B cell (primary cell): ENCODE results near the gene BMP5. TPM values are rescaled to one million over a fixed set of nuclear protein-coding genes. Genes with fewer than 3 reads are reported as not detected.

Experiments
- ATAC-seq: fragments of 200-7000 bp; cut with Tn5 transposase; one replicate; pipeline ENCODE4 v1.10.0; 2021; ENCODE audit warnings: low read depth, mild to moderate bottlenecking, moderate number of reproducible peaks, moderate library complexity
- CTCF ChIA-PET: fragments of 350-600 bp; sonication (Branson Sonifier 250); formaldehyde crosslinking; loops from one replicate; lab custom pipeline; 2021; ENCODE audit warnings: antibody characterized with exemption, inconsistent platforms; lab: Charles Lee
- POLR2A ChIA-PET: fragments of 350-600 bp; sonication (Branson Sonifier 250); formaldehyde crosslinking; loops from one replicate; lab custom pipeline; 2021; ENCODE audit warnings: antibody characterized with exemption; lab: Charles Lee
- DNase-seq: peaks from one replicate; pipeline ENCODE4 v3.0.0; 2013
- H2AFZ ChIP-seq: 2 replicates; pipeline ENCODE4 v1.6.1; 2012; ENCODE audit warnings: mild to moderate bottlenecking, low read depth, low read length; ENCODE audit not compliant: insufficient read depth, poor library complexity, severe bottlenecking
- H3K27ac ChIP-seq, 2 donors: 1 replicate in 1 of 2; 2 replicates in 1 of 2; pipeline ENCODE4 v1.5.1; 2012 to 2013; ENCODE audit warnings: low read length in 2 of 2, mild to moderate bottlenecking in 2 of 2, moderate library complexity in 1 of 2
- H3K27me3 ChIP-seq, 4 experiments: fragments of 200-600 bp in 1 of 4; sonication (generic) in 1 of 4; replicated peaks in 1 of 4; 1 replicate in 2 of 4; 2 replicates in 2 of 4; pipeline versions ENCODE4 v1.6.1 to v1.7.0; 2013 to 2016; ENCODE audit warnings: low read length in 3 of 4, mild to moderate bottlenecking in 2 of 4, mixed read lengths in 1 of 4, moderate library complexity in 1 of 4; ENCODE audit not compliant: insufficient read depth in 4 of 4, control insufficient read depth in 3 of 4; ENCODE audit errors: control extremely low read depth in 1 of 4
- H3K36me3 ChIP-seq, 2 experiments: replicated peaks in 1 of 2; 1 replicate in 1 of 2; 2 replicates in 1 of 2; pipeline versions ENCODE4 v1.6.1 to v1.7.1; 2013; ENCODE audit warnings: low read length in 1 of 2; ENCODE audit not compliant: insufficient read depth in 2 of 2, control insufficient read depth in 1 of 2; ENCODE audit errors: control extremely low read depth in 1 of 2, extremely low read depth in 1 of 2
- H3K4me1 ChIP-seq, 2 donors: fragments of 200-600 bp in 1 of 2; sonication (generic) in 1 of 2; 1 replicate in 1 of 2; 2 replicates in 1 of 2; pipeline versions ENCODE4 v1.5.1 to v1.6.1; 2013 to 2017; ENCODE audit warnings: low read length in 2 of 2; ENCODE audit not compliant: control insufficient read depth in 2 of 2, insufficient read depth in 2 of 2
- H3K4me2 ChIP-seq: replicated peaks from 2 replicates; pipeline ENCODE3; 2012; ENCODE audit warnings: mild to moderate bottlenecking, low read depth, low read length; ENCODE audit not compliant: poor library complexity, severe bottlenecking
- H3K4me3 ChIP-seq, 5 experiments: fragments of 200-600 bp in 1 of 5; sonication (generic) in 1 of 5; 1 replicate in 3 of 5; 2 replicates in 2 of 5; pipeline versions ENCODE4 v1.5.1 to v1.7.0; 2011 to 2016; ENCODE audit warnings: low read length in 4 of 5, mild to moderate bottlenecking in 4 of 5, low read depth in 2 of 5, control low read depth in 1 of 5, moderate library complexity in 1 of 5; ENCODE audit not compliant: insufficient read depth in 1 of 5; ENCODE audit errors: control extremely low read depth in 1 of 5, extremely low read depth in 1 of 5
- H3K79me2 ChIP-seq: fragments of 200-600 bp; sonication (generic); one replicate; pipeline ENCODE4 v1.6.0; 2016; ENCODE audit warnings: low read length; ENCODE audit not compliant: control insufficient read depth, insufficient read depth
- H3K9ac ChIP-seq: fragments of 200-600 bp; sonication (generic); 2 replicates; pipeline ENCODE4 v1.6.1; 2017; ENCODE audit warnings: mild to moderate bottlenecking, low read length, moderate library complexity
- H3K9me3 ChIP-seq, 3 donors: one replicate each; pipeline versions ENCODE4 v1.6.1 to v1.7.1; 2013; ENCODE audit warnings: low read length in 2 of 3; ENCODE audit not compliant: control insufficient read depth in 2 of 3, insufficient read depth in 1 of 3; ENCODE audit errors: control extremely low read depth in 1 of 3
- H4K20me1 ChIP-seq: 2 replicates; pipeline ENCODE4 v1.6.0; 2012; ENCODE audit warnings: mild to moderate bottlenecking, low read length; ENCODE audit not compliant: insufficient read depth, control insufficient read depth, poor library complexity, severe bottlenecking
- H3K27ac Mint-ChIP-seq: one replicate; pipeline ENCODE4 v1.8.0; 2021; ENCODE audit warnings: mixed read lengths
- H3K27me3 Mint-ChIP-seq: one replicate; pipeline ENCODE4 v1.8.0; 2021; ENCODE audit warnings: mixed read lengths
- H3K4me1 Mint-ChIP-seq: one replicate; pipeline ENCODE4 v1.8.0; 2021; ENCODE audit warnings: mixed read lengths
- H3K4me3 Mint-ChIP-seq: one replicate; pipeline ENCODE4 v1.8.0; 2021; ENCODE audit warnings: mixed read lengths
- H3K9me3 Mint-ChIP-seq: one replicate; pipeline ENCODE4 v1.8.0; 2022; ENCODE audit warnings: mixed read lengths; ENCODE audit not compliant: insufficient read depth
- CTCF ChIP-seq: fragments of 200-600 bp; IDR thresholded peaks from one replicate; pipeline ENCODE4 v1.8.0; 2022; ENCODE audit warnings: antibody characterized with exemption, mild to moderate bottlenecking
- EZH2 ChIP-seq: IDR thresholded peaks from 2 replicates; pipeline ENCODE4 v1.6.1; 2012; ENCODE audit warnings: borderline replicate concordance, low read depth, mild to moderate bottlenecking, moderate library complexity, low read length; ENCODE audit not compliant: insufficient read depth, poor library complexity, severe bottlenecking
- WGBS: methylation state at CpG from one replicate; pipeline ENCODE4 v1.1.5; 2013; ENCODE audit warnings: missing lambda C conversion rate; ENCODE audit not compliant: insufficient coverage; 5-methylcytosine and 5-hydroxymethylcytosine counted together
- intact Hi-C: fragments of 100-400 bp; cut with micrococcal nuclease; formaldehyde crosslinking; loops from one replicate; pipeline ENCODE4 v1.10.0; 2022
- polyA plus RNA-seq: library from polyadenylated mRNA; depleted of rRNA; stranded (reverse); fragments of >200 nt; gene quantifications from 2 replicates; pipeline ENCODE4 v1.2.3, GENCODE V29; 2012
- total RNA-seq, 2 donors: library from RNA; stranded (reverse); fragments of 120-200 nt in 1 of 2; gene quantifications; 1 replicate in 1 of 2; 2 replicates in 1 of 2; pipeline versions ENCODE4 v1.2.3 to v1.2.4, GENCODE V29; 2013 to 2022

BMP5 gene
- total and polyA plus RNA-seq, 2 donors (not counting 1 experiment from before 2014, with no cell fraction given) = not detected

GRCh38 chr6:55777469-55777868, 97.9 kb downstream of the BMP5 start:
- intact Hi-C loops = no loop called here
- H3K27me3 Mint-ChIP-seq = no peaks in the 10 kb centered on the region
- POLR2A ChIA-PET = no interaction called here

GRCh38 chr6:55776113-55776512, 99.3 kb downstream of the BMP5 start:
- Mint-ChIP-seq H3K9me3 (no peaks in the 10 kb centered on the region), H3K27me3 (no peaks in the 10 kb centered on the region), H3K27ac (no peak overlapping the region), H3K4me3 (no peak overlapping the region), H3K4me1 (no peaks in the 10 kb centered on the region)
- H3K9ac ChIP-seq = no peak overlapping the region
- no peaks in the 10 kb centered on the region for H3K9me3 ChIP-seq
- ChIA-PET CTCF (no interaction called here), POLR2A (no interaction called here)
- H3K4me3 ChIP-seq = no peak overlapping the region
- no peaks in the 10 kb centered on the region for H4K20me1 ChIP-seq
- H3K4me1 ChIP-seq = no peaks in the 10 kb centered on the region
- H3K36me3 ChIP-seq = no peaks in the 10 kb centered on the region
- TF ChIP-seq CTCF (no peak), EZH2 (no peak)
- H3K79me2 ChIP-seq = no peaks in the 10 kb centered on the region
- intact Hi-C loops = no loop called here
- no peak for DNase-seq
- H2AFZ ChIP-seq = no peak overlapping the region
- no peaks in the 10 kb centered on the region for H3K27me3 ChIP-seq
- no CpG with 5 or more reads among the region's 1 CpG for WGBS
- ATAC-seq = no peak
- H3K27ac ChIP-seq = no peak overlapping the region
- H3K4me2 ChIP-seq = no peak overlapping the region

More at GRCh38 chr6:55777469-55777868, 97.9 kb downstream of the BMP5 start:
- WGBS = no CpG with 5 or more reads among the region's 1 CpG
- no peaks in the 10 kb centered on the region for H3K9me3 Mint-ChIP-seq
- H3K4me3 ChIP-seq = no peak overlapping the region
- H3K4me1 ChIP-seq = no peaks in the 10 kb centered on the region
- no peak overlapping the region for H3K9ac ChIP-seq
- no peaks in the 10 kb centered on the region for H3K27me3 ChIP-seq
- H3K4me1 Mint-ChIP-seq = no peaks in the 10 kb centered on the region
- H3K9me3 ChIP-seq = no peaks in the 10 kb centered on the region
- no peak overlapping the region for H2AFZ ChIP-seq
- H3K4me2 ChIP-seq = no peak overlapping the region
- no peak overlapping the region for H3K27ac Mint-ChIP-seq
- no peak for ATAC-seq
- no peaks in the 10 kb centered on the region for H4K20me1 ChIP-seq
- CTCF ChIA-PET = no interaction called here
- H3K4me3 Mint-ChIP-seq = no peak overlapping the region
- no peak overlapping the region for H3K27ac ChIP-seq
- H3K79me2 ChIP-seq = no peaks in the 10 kb centered on the region
- no peaks in the 10 kb centered on the region for H3K36me3 ChIP-seq
- TF ChIP-seq EZH2 (no peak), CTCF (no peak)
- no peak for DNase-seq
